ENCODE results near the gene MPP4.

- TF ChIP-seq JUND (IDR thresholded peaks at IDR 0.05; ENCODE audit: borderline replicate concordance, low read depth, low read length): no peak
- no peak for TF ChIP-seq JUND (tag; IDR thresholded peaks at IDR 0.05; ENCODE audit: borderline replicate concordance, low read depth, low read length)
- TF ChIP-seq ZNF311 (CRISPR knock-in tag; IDR thresholded peaks at IDR 0.05): no peak
- no peak for TF ChIP-seq PHF8 (IDR thresholded peaks at IDR 0.05; ENCODE audit: borderline replicate concordance, low read length)
- no peak for TF ChIP-seq REST (IDR thresholded peaks at IDR 0.05; ENCODE audit: borderline replicate concordance)
- TF ChIP-seq REST (CRISPR knock-in tag; IDR thresholded peaks at IDR 0.05; ENCODE audit: low read depth): no peak
- TF ChIP-seq ZNF707 (CRISPR knock-in tag; conservative IDR thresholded peaks at IDR 0.05): no peak
- no peak for TF ChIP-seq ZNF274 (IDR thresholded peaks at IDR 0.05; ENCODE audit: borderline replicate concordance, low read depth, low read length)
- no peak for TF ChIP-seq ZC3H8 (IDR thresholded peaks at IDR 0.05)
- TF ChIP-seq HIVEP1 (CRISPR knock-in tag; IDR thresholded peaks at IDR 0.05): no peak
- no peak for TF ChIP-seq POLR2A (conservative IDR thresholded peaks at IDR 0.05)
- TF ChIP-seq POLR2AphosphoS5 (IDR thresholded peaks at IDR 0.05; ENCODE audit: control insufficient read depth, insufficient read depth, low read depth, low read length): no peak
Observed at GRCh38 chr2:201630577-201630976, 67.9 kb downstream of the MPP4 start.

Measured in K562 (cell line).